HUDEP-2 (cell line): ENCODE measurements around the gene FBXW8.

ENCODE experiments used
- DNase-seq, 76 experiments: peaks; one replicate each; lab custom pipeline; 2025; ENCODE audit not compliant: unreplicated experiment in 76 of 76; lab: John Stamatoyannopoulos, UW

FBXW8 gene

DNA sequence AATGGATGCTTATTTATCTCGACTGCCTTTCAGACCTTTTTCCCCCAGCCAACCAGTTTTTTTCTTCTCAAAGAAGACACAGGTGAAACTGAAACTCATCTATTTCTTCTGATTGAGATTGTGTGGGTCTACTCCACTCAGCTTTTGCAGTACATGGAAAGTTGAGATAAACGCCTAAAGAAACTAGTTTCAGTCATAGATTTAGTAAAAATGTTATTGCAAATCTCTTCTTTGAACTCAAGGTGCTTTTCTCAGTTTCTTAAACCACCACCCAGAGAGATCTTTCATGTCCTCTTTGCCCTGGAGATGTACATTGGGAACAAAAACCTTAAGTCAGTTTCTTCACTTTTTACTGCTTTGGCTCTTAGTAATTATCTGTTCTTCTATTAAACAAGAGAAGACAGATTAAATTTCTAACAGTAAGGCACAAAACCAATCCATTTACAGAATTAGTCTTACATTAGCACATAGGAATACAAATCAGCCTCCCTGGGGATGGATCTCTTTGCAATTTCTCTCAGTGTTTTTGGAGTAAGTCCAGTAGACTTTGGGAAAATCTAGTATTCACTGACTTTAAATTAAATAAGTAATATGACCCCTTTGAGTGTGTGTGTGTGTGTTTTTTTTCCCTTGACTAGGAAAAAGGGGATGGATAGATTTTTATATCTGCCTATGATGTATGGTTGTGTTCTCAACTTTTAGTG is 11.6 kb downstream of the FBXW8 start:
- no peak for DNase-seq

DNA sequence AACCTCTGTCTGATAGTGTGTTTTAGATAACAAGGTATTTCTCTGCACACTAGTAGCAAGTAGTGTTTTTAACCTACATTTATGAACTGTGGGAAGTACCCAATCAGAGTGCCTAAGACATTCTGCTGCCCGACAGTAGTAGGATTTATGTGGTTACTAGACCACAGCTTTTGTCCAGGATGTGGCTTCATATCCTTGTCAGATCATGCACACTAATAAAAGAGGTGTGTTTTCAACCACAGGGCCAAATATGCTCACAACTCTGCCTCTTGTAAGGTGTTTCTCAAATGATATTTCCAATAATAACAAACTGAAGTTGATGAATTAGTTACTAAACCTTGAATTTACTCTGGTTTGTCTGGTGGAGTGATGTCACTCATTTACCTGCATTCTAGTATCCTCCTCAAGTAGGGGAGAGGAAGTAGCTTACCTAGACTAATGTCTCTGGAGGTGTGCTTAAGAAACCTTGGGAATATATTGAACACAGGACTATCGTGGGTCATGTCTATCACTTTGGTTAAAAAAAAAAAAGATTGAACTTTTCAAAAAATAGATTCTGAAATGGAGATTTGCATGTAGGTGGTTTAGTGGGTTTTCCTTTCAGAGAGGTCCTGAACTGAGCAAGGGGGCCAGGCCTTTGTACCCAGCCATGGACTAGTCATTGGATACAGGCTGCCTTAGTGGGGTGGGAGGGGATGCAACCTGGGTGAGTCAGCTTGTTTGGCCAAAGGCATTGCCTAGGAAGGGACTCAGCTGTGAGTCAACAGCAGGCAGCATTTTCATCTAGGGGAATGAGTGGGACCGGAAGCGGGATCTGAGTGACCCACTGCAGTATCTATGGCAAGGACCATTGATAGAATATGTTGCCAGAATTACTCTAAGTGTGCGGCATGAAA is 14.1 kb downstream of the FBXW8 start:
- peak in 2 of 76 experiments; percentile 9 for DNase-seq

DNA sequence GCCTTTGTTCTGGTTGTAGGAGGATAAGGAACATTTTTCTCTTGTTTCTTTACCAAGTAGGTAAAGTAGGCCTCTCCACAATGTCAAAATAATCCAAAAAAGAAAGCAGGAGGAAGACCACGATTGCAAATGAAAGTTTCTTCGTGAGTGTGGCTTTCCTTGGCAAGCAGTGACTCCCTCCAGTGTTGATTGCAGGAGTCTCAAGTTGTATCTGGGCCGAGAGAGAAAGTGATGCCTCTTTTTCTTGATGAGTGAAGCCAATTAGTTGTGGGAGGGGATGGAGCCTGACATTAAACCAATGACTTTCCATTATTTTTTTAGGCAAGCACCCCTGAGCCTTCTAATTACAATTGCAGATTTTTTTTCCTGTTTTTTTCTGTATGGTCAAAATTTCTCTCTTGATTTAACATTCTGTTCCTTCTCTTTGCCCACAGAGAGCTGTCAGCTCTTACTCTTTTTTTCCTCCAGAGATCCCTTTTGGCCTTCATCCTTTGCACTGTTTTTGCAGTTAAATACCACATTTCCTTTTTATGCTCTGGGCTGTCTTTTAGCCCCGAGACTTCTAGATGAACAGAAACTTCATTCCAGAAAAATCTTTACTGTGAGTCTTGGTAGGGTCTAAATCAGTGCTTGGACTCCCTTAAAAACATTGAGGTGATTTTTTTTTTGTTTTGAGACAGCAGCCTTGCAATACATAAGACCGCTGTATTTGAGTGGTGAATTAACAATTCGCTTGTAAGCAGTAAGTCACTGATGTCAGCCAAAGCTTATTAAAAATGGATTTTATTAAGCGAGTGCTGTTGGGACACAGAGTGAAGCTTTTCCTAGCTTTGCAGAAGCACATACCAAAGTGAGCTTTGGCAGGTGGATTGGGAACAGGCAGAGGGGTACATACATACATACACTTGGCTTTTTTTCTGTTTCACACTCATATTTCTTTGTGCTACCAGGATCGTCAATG is 15.8 kb downstream of the FBXW8 start:
- DNase-seq, result no peak

DNA sequence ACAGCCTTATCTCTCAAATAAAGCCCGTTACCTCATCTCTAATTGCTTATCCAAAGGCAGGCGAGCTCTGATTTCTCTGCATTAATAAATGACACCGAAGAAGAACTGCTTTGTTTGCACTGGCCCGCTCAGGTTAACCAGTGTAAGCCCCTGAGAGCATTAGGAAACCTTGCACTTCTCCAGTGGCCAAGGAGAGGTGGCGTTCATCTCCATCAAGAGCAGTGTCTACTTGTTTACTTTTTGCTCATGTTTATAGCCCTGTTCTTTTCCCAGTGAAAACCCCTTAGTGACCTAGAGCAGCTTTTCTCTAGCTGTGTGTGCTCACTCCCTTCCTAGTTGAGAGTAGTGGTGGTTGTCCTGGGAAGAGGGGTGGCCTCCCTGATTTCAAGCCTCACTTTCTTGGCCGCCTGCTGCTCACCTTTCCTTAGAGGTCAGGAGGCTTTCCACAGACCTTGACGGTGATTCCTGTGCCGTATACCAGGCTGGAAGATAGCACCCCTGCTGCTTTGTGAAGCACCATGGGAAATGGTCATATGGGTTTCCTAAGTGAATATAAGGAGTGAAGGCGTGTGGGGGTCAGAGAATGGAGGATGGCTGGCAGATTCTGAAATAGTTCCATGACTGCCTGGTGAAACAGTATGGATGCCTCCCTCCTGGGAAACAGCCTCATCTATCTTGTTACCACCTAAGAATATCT is 16.6 kb downstream of the FBXW8 start:
- no peak for DNase-seq

DNA sequence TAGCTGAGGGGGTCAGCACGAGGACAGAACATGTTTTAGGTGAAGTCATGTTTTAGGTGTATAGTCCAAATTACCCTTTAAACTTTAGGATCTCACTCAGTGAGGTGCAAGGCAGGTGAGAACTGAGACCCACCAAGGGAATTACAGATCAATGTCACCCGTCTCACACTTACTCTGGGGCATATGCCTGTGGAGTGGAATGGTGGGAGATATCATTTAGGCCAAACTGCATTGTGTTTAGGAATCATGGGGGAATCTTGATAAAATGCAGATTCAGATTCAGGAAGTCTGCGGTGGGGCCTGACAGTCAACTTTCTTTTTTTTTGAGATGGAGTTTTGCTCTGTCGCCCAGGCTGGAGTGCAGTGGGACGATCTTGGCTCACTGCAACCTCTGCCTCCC is 17.8 kb downstream of the FBXW8 start:
- no peak for DNase-seq

DNA sequence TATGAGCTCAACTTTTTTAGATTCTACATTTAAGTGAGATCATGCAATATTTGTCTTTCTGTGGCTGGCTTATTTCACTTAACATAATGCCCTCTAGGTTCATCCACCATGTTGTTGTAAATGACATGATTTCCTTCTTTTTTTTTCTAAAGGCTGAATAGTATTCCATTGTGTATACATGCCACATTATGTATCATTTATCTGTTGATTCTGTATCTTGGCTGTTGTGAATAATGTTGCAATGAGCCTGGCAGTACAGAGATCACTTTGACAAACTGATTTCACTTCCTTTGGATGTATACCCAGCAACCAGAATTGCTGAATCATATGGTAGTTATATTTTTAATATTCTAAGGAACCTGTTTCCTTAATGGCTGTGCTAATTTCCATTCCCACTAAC is 19.1 kb downstream of the FBXW8 start:
- DNase-seq, result no peak

DNA sequence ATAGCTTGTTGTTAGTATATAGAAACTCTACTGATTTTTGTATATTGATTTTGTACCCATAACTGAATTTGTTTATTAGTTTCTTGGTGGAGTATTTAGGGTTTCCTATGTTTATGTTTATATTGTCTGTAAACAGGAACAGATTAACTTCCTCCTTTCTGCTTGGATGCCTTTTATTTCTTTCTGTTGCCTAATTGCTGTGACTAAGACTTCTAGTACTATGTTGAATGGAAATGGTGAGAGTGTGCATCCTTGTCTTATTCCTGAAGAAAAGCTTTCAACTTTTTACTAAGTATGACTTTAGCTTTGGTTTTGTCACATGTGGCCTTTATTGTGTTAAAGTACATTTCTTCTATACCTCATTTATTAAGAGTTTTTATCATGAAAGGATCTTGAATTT is 20.9 kb downstream of the FBXW8 start:
- DNase-seq, result no peak

DNA sequence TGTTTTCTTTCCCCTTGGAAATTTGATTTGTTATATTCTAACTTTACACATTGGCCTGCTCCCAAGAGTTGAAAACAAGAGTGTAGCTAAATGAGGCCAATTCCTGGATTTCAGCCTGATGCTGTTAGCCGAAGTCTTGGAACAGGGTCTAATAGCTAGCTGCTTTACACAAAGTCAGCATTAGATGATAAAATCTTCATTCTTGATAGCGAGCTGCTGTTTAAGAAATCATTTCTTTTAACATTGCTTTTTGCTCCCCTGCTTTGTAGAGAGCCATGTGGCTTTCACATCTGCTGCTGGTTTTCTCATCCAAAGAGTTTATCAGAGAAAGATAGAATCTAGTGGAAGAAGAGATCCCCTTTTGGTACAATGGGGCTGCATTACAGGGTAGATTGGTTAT is 22.3 kb downstream of the FBXW8 start:
- DNase-seq, result no peak

DNA sequence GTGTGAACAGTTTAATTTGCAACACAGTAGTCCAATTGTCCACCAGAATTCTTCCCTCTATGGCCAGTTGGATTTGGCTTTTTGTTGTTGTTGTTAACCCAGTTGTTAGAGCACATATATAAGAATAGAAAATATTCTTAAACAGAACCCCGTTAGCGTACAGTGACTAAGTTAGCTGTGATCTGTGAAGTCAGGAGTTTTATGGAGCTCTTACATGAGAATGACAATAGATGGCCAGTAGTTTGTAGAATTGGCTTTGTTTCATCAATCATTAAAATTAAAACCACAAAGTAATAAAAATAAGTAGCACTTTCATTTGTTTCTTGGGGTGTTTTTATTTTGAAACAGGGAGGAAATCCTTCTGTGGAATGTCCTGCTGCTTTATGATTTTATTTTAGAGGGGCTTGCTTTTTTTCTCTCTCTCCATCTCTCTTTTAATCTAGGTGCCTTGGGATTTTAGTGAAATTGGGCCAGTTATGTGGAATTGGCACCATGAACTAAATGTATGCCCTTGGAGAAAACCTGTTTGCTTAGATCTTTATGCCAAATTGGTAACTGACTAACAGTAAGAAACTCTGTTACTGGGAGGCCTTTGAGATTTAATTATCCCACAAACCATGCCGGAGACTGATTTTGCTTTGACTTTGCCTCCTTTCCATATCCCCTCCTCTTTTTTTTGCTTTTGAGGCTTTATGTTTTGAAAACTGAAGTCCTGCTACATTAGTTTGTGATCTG is 22.9 kb downstream of the FBXW8 start:
- no peak for DNase-seq

DNA sequence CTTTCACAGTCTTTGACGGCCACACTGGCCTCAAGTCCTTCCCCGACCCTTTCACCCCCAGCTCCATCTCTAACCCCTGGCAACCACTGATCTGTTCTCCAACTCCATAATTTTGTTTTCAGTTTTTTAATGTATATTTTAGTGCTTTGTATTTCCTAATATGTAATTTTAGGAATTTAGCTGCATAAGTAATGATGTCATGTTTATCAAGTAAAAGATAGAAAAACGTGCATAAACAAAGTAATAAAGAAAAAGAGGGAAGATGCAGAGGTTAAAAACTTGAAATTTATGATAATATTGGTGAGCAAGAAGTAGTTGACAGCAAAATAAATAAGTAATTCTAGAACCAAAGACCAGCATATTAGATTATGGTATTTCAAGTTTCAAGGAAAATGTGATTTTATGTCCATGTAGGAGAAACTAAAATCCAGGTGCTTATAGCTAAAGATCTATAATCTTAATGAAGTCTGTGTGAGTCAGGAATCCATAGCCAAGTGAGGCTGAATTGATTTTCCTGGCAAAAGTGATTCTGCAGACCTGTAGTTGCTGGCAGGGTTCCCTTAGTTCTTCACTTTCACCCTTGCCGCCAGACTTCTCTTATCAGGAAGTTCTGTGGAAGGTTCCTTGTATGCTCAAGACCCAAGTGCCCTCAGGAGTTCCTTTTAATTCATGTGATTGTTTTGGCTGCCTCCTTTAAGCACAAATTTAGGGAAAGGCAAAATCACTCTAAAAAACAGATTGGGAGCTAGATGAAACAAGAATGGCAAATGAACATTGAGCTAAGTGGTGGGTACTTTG is 24.4 kb downstream of the FBXW8 start:
- peak in 6 of 76 experiments; percentile 4 to 24 (median 8) for DNase-seq

DNA sequence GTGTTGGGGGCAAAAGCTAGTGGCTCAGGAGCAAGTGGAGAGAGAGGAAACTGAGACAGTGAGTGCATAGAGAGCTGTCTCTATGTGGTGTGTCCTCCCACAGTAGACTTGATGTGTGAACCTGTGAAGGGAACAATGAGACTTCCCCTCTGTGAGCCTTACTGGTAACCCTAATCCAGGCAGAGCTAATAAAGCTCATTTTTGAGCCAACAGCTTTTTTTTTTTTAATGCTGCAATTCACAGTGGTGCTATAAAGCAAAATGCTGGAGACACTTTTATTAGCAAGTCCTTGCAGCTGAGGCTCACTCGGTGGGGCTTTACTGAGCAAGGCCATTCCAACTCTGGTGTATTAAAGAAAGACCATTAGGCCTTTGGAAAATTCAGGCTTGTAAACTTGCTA is 26.9 kb downstream of the FBXW8 start:
- DNase-seq, result no peak

DNA sequence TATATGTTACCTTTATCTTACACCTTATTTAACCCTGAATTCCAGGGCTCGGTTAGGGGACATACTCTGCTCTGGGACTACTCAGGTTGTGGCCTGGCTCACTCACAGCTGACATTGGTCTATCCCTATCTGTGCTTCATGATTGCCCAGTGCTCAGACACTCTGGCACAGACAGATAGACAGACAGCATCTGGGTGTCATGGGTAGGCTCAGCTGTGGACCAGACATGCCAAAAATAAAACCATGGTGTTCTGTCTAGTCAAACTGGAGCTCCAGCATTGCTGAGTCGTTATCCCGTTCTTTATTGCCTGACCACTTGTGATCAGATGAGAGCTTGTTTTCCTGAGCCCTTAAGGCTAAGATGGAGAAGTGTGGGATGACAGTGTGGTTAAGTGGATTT is 29.0 kb downstream of the FBXW8 start:
- peak in 2 of 76 experiments; percentile 9 to 18 for DNase-seq

DNA sequence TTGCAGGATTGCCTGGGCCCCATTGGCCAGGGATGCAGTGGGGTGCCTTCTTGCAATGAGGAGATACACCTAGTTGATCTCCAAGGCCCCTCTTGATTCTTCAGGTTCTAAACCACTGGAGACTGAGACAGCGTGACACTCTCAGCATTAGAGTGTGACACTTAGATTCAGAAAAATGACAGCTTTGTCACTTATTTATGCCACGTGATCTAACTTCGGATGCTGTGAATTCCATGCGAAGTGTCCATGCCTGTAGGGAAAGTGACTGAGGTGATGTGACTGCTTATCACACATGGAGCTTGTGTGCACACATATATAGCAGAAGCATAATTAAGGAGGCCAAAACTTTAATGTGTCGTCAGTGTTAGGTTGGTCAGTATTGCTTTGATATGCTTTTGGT is 30.4 kb downstream of the FBXW8 start:
- DNase-seq, result no peak

DNA sequence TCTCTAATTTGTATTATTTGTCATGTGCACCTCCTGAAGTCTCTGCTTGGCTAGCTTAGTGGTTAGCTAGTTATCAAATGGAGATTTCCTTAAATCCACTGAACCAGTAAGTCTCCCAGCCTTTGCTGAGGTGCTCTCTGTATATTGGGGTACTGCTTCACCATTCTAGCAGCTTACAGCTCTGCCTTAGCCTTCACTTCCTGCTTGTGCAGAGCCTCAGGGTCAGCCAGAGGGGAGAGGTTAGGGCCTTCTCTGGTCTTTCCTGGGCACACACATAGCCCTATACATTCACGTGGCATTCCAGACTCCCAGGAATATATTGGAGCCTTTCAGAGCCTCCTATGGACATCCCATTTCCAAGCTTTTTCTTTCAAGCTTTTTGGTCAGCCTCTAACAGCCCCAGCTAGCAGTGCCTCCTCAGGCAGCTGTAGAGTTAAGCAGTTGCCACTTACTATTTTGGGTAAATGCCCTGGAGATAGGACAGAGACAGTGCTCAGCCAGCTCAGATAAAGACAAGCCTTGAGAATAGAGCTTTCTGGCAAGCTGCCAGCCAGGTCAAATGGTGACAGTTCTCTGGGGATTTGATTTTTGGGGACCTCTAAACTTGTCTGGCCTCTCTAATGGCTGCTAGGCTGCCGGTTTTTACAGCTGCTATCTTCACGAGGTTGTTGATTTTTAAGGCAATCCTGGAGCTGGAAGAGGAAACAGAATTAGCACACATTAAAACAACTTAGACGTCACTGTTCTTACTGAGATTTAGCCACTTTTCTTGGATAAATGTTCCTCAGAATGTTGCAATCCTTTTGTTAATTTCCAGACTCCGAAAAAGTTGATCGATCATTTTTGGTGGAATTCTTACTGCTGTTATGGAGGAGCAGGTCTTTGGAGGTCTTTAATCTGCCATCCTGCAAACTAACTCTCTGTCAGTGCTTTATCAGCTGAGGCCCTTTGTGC is 32.9 kb downstream of the FBXW8 start:
- peak in 15 of 76 experiments; percentile 2 to 44 (median 15) for DNase-seq

DNA sequence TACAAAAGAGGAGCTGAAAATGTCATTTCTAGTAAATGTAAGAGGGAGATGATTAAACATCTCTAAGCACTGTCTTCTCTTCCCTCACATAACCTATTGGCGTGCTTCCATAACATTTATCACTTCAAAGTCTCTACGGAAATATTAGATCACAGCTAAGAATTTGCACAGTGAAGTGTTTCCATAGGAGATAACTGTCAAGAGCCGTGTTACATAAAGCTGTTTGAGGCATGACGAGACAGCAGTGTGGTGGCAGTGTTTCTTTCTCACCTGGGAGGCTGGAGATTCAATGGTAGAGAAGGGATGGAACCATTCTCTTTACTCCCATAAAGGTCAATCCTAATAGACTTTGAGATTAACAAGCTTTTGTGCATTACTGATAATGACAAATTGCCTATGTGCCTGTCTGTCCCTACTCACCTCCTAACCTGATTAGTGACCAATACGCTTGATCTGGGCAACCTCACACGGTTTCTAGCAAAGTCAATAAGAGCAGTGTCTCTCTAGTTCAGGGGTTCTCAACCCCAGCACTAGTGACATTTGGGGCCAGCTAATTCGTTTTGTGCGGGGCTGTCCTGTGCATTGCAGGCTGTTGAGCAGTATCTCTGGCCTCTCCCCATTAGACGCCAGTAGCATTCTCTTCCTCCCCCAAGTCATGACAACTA is 35.3 kb downstream of the FBXW8 start:
- DNase-seq, result peak in 2 of 76 experiments; percentile 9 to 13

DNA sequence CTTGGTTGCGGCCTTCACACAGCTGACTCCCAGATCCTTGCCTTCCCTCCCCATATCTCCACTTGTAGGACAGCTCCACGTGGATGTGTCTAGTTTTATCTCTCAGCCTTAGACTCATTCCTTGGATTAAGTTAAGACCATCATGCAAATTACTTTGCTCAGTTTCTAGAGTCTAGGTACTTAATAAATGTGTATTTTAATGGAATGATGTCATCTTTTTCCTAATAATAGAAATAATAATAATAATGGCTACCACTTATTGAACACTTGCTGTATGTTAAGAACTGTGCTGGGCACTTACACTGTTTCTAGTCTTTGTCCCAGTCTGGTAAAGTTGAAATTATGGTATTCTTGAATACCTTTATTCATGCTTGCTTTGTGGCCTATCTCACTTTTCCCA is 37.5 kb downstream of the FBXW8 start:
- no peak for DNase-seq

DNA sequence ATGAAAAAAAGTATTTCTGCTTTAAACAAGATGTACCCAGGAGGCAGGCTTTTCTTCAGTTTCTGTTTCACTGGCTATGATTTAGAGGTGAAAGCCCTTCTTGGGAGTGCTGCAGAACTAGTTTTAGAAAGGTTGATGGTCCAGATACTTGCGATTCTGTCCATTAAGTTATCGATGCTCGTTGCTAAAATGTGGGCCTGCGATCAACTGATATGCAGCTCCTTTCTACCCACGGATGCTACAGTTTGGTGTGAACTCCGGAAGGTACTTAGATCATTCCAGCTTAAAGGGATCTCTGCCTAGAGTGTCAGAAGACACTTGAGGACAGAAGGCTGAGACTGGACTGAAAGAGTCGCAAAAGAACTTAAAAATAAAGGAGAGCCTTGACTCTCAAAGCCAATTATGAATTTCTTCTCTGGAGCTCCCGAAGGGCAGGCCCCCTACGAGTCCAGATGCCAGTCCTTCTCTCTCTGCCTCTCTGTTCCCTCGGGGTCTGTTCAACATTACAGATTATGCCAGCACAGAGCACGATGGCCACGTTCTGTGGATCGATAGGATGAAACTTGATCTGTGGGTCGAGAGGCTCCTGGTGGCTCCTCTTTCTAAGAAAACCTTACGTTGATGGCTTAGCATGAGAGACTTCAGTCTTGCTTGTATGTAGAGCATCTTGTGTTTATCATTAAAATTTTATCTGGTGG is 40.0 kb downstream of the FBXW8 start:
- no peak for DNase-seq
